ENCODE data around the gene GPR137B. TPM values are rescaled to one million over a fixed set of nuclear protein-coding genes. Genes with fewer than 3 reads are reported as not detected.
"Not testable (repeated sequence)": the region's sequence is repeated elsewhere in the genome, so short reads cannot be mapped to it uniquely, and the experiment has no call there.

Gene GPR137B
- total RNA-seq, 1 donor from 2014 or later: 36.8 TPM

GRCh38 chr1:236144033-236144432 lies 1.7 kb downstream of the GPR137B start:
- DNase-seq (ENCODE audit: low spot score): no peak

GRCh38 chr1:236144446-236145150 lies 2.3 kb downstream of the GPR137B start:
- no peak for DNase-seq (ENCODE audit: low spot score)

- no peak for DNase-seq (ENCODE audit: low spot score)
Observed at GRCh38 chr1:236147068-236147467, 4.7 kb downstream of the GPR137B start.

GRCh38 chr1:236147521-236148469 lies 5.5 kb downstream of the GPR137B start:
- DNase-seq (ENCODE audit: low spot score): no peak

GRCh38 chr1:236148470-236148845 lies 6.1 kb downstream of the GPR137B start:
- no peak for DNase-seq (ENCODE audit: low spot score)

GRCh38 chr1:236149003-236149595 lies 6.8 kb downstream of the GPR137B start:
- DNase-seq (ENCODE audit: low spot score): no peak

- no peak for DNase-seq (ENCODE audit: low spot score)
Observed at GRCh38 chr1:236149696-236150228, 7.4 kb downstream of the GPR137B start.

- DNase-seq (ENCODE audit: low spot score): no peak
Observed at GRCh38 chr1:236150311-236150955, 8.1 kb downstream of the GPR137B start.

GRCh38 chr1:236150986-236151385 lies 8.6 kb downstream of the GPR137B start:
- no peak for DNase-seq (ENCODE audit: low spot score)

GRCh38 chr1:236151739-236152424 lies 9.5 kb downstream of the GPR137B start:
- no peak for DNase-seq (ENCODE audit: low spot score)

GRCh38 chr1:236154126-236154525 lies 11.8 kb downstream of the GPR137B start:
- no peak for DNase-seq (ENCODE audit: low spot score)

- DNase-seq (ENCODE audit: low spot score): no peak
Observed at GRCh38 chr1:236154671-236155398, 12.5 kb downstream of the GPR137B start.

- no peak for DNase-seq (ENCODE audit: low spot score)
Observed at GRCh38 chr1:236155399-236155767, 13.0 kb downstream of the GPR137B start.

- DNase-seq (ENCODE audit: low spot score): no peak
Observed at GRCh38 chr1:236155841-236156503, 13.6 kb downstream of the GPR137B start.

- DNase-seq (ENCODE audit: low spot score): no peak
Observed at GRCh38 chr1:236156512-236157208, 14.3 kb downstream of the GPR137B start.

GRCh38 chr1:236158072-236158471 lies 15.7 kb downstream of the GPR137B start:
- DNase-seq (ENCODE audit: low spot score): not testable (repeated sequence)

- no peak for DNase-seq (ENCODE audit: low spot score)
Observed at GRCh38 chr1:236158719-236159118, 16.4 kb downstream of the GPR137B start.

GRCh38 chr1:236159704-236160539 lies 17.6 kb downstream of the GPR137B start:
- no peak for DNase-seq (ENCODE audit: low spot score)
